Right hindlimb (tissue), 1 donor: ENCODE results near the gene S100A1.
"Not testable (repeated sequence)": the region's sequence is repeated elsewhere in the genome, so short reads cannot be mapped to it uniquely, and the experiment has no call there.

Experiments used
- DNase-seq: peaks from one replicate; pipeline ENCODE4 v3.0.0-alpha.2; 2018

S100A1 gene

DNA sequence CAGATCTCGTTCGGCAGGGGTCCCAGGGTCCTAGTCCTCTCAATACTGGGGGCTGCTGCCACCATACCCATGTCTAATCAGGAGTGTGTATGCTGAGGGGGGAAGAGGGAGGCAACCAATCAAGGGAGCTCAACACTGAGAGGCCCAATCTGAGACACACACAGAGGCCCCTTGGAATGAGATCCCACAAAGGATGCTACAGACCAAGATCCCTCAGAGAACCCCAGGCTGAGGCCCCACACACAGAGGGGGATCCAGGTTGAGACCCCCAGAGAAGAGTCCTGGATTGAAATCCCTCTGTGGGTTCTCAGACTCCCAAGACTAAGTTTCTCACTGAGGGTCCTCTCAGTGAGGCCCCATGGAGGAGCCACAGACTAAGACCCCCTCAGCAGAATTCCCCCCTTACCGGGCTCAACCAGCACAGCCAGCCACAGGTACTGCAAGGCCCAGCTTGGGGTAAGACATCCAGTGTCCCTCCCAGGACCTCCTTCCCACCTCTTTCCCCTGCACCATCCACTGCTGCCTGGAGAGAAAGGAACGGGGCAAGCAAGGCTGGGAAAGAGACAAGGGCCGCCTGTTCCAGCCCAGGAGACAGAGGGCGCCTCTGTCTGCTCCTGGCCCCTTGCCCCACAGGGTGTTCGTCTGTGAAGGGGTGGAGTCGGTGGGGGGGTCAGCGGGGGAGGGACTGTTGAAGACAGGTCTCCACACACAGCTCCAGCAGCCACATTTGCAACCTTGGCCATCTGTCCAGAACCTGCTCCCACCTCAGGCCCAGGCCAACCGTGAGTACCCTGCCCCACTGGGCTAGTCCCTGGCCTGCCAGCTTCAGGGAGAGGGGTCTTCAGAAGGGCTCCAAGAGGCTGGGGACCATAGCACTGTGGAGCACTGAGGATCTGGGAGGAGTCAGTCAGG lies at the start of gene S100A1:
Gene S100A1 (plus strand): TSS at position 720 of the 912 bp plus-strand sequence. CDS start 2,088 bp downstream, outside the sequence.
- DNase-seq, result peak; percentile 55

DNA sequence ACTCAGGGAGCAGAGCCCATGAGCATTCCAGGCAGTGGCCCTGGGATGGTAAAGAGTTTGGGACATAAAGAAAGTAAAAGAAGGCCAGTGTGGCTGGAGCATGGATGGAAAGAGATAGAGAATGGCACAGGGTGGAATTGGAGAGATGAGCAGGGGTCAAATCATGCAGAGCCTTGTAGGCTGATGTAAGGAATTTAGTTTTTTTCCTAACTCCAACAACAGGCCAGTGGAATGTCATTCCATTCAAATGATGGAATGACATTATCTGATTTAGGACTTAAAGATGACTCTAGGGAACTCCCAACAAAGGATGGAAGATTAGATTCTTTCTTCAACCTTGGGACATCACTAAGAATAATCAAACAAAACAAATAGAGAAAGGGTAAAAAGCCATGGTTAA lies 49.7 kb upstream of the S100A1 start:
- no peak for DNase-seq

DNA sequence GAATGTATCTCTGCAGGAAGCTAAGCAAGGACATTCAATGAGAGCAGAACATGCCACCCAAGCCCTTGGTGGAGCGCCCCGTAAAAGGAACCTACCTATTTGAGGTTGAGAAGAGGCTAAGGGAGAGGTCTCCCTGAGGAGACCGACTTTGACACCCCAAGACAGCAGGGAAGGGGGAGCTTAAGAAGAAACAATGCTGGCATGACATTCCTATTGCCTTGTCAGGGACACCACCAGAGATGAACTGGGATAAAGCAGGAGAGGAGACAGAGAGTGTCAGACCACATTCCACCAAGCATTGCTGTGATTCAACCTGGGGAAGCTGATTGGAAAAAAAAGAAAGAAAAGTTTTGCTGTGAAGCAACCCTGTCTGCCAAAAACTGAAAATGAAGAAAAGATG lies 49.3 kb upstream of the S100A1 start:
- DNase-seq, result no peak

DNA sequence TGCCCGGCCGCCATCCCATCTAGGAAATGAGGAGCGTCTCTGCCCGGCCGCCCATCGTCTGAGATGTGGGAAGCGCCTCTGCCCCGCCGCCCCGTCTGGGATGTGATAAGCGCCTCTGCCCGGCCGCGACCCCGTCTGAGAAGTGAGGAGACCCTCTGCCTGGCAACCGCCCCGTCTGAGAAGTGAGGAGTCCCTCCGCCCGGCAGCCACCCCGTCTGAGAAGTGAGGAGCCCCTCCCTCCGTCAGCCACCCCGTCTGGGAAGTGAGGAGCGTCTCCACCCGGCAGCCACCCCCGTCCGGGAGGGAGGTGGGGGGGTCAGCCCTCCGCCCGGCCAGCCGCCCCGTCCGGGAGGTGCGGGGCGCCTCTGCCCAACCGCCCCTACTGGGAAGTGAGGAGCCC lies 45.4 kb upstream of the S100A1 start:
- not testable (repeated sequence) for DNase-seq

DNA sequence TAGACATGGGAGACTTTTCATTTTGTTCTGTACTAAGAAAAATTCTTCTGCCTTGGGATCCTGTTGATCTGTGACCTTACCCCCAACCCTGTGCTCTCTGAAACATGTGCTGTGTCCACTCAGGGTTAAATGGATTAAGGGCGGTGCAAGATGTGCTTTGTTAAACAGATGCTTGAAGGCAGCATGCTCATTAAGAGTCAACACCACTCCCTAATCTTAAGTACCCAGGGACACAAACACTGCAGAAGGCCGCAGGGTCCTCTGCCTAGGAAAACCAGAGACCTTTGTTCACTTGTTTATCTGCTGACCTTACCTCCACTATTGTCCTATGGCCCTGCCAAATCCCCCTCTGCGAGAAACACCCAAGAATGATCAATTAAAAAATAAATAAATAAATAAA lies 44.7 kb upstream of the S100A1 start:
- DNase-seq, result not testable (repeated sequence)

DNA sequence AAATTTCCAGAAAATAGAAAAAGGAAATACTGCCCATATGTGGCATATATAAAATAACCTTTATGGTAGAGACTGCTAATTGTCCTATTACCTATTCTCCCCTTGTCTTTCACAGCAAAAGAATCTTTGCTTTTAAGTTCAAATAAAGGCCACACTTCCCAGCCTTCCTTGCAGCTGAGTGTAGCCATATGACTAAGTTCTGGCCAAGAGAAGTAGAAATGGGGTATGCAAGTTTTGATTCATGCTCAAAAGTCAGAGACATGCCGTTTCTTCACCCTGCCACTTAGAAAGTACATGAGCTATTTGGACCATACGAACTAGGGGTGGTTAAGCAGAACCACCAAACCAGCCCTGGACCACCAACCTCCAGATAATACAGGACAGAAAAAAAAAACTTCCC lies 44.3 kb upstream of the S100A1 start:
- DNase-seq, result no peak

DNA sequence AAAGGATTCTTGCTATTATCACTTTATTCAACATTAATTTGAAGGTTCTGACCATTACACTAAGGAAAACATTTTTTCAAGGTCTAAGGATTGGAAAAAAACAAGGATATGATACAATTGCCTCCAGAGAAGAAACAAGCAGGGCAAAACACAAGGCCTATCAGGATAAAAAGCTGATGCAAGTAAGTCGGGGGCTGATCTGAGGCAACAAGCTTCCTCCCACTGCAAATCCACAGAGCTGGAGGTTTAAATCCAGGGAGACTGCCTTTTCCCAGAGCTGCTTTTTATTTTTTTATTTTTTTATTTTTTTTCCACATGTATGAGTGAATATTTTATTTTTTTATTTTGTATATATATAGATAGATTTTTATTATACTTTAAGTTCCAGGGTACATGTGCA lies 43.2 kb upstream of the S100A1 start:
- DNase-seq, result no peak

DNA sequence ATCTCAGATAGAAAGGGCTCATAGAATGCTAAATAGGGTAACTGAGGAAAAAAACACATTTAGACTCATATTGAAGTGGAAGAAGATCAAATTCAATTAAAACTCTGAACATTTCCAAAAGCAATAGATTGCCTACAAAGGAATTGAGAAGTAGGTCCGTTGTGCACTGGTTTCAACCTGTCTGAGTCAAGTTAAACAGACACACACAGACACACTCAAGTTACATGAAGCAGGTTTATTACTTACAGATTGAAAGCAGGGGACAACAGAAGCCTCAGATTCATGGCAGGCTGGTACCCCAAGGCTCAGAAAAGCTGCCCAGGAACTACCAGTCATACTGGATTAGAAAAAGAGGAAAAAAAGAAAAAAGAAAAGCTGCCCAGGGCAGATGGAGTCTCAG lies 41.9 kb upstream of the S100A1 start:
- no peak for DNase-seq

DNA sequence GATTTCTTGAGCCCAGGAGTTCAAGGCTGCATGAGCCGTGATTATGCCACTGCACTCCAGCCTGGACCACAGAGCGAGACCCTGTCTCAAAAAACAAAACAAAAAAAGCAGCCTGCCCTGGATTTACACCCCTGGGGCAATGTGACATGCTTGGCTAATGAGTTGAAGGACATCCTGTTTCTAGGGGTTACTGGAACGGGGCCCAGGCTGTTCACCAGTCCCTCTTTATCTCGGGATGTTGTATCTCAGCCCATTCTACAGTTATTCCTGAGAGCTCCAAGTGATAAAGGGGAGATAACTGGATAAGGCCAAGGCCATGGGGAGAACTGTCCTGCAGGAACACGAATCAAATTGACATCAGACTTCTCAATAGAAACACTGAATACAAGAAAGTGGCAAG lies 40.9 kb upstream of the S100A1 start:
- DNase-seq, result no peak

DNA sequence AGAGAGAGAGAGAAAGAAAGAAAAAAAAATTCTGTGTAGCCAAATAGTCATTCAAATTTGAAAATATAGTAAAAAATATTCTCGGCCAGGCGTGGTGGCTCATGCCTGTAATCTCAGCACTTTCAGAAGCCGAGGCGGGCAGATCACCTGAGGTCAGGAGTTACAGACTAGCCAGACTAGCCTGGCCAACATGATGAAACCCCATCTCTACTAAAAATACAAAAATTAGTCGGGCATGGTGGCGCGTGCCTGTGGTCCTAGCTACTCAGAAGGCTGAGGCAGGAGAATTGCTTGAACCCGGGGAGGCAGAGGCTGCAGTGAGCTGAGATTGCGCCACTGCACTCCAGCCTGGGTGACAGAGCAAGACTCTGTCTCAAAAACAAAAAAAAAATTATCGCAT lies 40.2 kb upstream of the S100A1 start:
- not testable (repeated sequence) for DNase-seq

DNA sequence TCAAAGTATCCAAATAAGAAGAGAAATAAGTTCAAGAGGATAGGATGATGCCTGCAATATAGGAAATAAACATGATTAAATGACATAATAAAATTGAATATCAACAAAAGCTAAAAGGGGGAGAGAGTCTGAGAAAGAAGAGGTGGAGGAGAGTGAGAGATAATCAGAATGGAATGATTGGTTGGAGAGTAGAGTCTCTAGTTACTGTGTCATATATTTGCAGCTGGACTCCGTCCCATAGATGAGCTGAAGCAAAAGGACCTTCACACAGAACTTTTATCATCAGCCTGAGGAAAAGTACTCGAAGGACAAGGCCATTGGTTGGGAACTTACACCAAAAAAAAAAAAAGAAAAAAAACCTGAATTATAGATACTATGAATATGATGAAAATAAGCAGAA lies 39.8 kb upstream of the S100A1 start:
- DNase-seq, result no peak

DNA sequence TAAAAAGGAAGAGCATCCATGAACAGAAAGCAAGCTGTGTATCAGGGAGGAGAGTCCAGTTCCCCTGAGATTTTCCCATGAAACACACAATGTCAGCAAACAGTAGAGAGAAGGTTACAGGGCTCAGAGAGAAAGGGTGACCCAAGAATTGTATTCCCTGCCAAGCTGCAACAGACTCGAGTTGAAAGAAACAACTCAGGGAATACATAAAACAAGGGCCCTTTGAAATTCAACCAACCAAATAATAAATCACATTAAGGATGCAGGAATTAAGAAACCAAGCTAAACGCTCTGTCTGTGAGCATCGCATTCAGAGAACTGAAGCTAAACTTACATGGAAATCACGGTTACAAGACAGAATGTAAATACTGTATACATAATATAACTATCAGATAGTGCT lies 35.5 kb upstream of the S100A1 start:
- DNase-seq, result no peak

DNA sequence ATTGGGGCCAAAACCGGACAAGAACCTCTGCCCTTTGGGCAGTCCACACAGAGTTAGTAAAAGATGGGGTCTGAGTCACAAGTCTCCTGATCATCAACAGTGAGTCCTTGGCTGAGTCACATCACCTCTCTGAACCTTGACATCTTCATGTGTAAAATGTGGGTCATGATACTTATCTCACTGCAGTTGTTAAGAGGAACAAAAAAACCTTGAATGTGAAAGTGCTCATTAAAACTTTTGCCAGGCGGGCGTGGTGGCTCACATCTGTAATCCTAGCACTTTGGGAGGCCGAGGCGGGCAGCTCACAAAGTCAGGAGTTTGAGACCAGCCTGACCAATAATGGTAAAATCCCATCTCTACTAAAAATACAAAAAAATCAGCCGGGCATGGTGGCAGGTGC lies 31.0 kb upstream of the S100A1 start:
- no peak for DNase-seq

DNA sequence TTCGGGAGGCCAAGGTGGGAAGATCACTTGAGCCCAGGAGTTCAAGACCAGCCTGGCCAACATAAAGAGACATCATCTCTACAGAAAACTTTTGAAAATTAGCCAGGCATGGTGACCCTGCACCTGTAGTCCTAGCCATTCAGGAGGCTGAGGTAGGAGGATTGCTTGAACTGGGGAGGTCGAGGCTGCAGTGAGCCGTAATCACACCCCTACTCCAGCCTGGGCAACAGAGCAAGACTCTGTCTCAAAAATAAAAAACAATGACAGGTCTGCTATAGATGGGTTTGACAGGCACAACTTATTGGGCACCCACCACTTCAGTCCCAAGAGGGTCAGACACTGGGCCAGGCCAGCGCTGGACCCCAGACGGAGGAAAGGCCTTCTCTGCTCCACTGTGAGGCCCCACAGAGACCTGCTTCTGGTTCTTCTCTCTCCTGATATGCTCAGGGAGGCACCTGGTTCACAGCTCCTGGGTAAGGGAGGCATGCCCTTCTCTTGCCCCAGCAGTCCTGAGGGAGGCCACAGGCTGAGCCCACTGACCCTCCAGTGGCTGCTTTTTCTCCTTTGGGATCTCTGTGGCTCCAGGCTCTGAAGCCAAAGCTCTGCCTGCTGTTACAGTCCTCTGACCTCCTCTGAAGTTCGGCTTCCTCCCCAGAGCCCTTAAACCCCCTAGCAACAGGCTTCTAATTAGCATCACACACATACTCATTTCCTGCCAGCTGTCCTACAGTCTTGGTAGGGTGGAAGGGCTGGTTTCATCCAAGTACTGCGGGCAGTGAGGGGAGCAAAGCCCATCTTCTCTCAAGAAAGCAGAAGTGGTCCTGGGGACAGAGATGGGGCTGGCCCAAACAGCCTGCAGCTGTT lies 29.7 kb upstream of the S100A1 start:
- DNase-seq, result peak; percentile 59

DNA sequence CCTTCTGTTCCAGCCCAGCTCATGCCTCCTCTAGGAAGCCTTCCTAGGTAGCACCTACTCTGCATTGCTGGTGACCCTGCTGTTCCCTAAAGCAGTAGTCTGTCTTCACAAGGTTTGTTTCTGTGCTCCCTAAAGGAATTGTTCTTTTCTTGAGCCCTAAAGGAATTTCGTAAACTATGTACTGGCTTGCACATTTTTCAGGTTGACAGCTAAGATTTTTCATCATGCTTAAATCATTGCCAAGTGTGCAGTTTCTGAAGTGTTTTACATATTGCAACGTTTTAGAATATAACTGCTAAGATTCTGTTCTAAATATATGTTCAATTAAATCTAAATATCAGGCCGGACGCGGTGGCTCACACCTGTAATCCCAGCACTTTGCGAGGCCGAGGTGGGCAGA lies 28.4 kb upstream of the S100A1 start:
- no peak for DNase-seq

DNA sequence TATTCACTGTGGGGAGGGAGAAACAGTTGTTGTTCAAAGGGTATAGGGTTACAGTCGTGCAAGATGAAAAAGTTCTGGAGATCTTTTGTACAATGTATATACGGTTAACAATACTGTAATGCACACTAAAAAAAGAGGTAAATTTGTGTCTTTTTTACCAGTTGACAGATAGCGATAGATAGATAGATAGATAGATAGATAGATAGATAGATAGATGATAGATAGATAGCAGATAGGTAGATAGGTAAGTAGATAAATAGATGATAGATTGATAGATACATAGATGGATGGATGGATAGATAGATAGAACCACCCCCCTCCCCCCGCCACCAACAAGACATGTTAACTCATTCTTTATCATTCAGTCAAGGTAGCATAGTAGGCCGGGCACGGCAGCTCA lies 25.5 kb upstream of the S100A1 start:
- no peak for DNase-seq

DNA sequence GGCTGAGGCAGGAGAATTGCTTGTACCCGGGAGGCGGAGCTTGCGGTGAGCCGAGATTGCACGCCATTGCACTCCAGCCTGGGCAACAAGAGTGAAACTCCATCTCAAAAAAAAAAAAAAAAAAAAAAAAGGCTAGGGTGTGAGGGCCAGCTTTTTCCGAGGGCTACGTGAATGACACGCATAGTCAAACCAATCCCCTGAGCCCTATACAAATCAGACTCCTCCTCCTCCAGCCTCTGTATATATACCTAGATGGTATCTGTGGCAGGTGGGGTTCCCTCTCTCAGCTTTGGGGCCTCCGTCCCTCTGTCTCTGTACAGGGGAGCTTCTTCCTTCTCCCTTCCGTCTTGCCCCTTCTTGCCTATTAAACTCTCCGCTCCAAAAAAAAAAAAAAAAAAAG lies 22.0 kb upstream of the S100A1 start:
- no peak for DNase-seq

DNA sequence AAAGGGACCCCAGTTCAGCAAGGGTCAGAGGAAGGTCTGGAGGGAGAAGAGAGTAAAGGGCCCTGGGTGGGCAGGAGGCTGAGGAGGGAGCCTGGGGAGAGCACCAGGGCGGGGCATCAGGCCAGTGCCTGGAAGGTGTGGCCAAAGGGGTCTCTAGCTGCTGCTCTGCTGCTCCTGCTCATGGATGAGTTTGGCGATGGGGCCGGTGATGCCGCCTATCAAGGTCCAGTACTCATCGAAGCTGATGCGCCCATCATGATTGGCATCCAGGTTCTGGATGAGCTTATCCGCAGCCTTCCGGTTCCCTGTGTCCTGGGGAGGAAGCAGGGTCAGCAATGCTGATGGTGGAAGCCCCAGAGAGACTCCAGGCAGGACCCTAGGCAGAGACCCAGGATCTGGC lies 20.9 kb upstream of the S100A1 start:
- DNase-seq, result no peak

DNA sequence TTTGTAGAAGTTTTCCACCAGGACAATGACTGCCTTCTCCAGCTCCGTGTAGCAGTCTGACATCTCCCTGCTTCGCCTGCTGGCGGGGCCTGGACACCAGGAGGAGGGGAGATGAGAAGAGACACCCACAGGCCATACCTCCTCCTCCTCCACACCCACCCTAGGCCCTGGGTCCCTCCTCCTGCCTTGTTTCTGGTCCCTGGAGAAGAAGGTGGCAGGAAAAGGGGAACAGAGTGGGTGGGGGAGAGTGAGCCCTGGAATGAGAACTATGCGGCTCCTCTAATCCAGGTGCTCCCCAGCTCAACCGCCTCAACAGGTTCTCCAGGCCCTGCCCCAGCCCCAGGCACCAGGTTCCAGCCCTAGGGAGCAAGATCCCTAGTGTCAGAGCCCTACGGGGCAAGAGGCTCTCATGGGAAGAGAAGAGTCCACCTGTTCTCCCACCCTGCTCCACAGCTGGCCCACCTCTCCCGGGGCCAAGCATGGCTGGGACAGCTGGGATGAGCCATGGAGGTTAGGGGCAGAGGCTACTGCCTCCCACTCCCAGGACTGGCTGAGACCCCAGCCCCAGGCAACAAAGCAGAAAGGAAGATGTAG lies 20.0 kb upstream of the S100A1 start:
- no peak for DNase-seq

DNA sequence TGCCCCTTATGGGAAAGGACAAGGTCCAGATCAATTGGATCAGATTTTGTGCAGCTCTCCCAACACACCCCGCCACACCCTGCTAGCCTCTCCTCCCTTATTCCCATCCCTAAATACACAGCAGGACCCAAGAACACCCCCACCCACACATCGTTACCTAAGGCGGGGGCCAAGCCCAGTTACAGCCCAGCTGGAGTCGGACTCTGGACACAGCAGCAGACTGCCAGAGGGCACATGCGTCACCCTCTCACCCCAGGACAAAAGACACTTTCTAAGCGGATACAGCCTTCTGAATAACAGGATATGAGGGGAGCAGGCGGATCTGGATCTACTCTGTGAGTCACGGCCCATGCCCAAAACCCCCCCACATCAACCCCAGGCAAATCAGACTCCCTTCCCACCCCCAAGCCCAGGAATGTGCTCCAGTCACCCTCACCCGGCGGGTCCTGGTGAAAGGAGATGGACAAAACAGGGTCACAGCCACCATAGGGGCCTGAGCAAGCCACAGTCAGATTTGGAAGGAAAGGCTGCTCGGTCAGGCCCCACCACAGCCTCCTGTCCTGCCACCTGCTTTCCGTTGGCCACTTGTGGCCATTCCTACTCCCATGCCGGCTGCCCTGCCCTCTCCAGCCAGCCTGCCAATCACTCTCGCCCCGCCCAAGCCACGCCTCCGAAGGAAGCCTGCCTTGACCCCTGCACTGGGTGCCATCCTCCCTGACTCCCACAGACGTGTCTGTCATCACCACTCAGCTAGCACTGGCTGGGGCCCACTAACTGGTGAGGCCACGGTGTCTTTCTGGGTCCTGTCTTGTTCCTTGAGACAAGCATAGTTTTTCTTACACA lies 19.3 kb upstream of the S100A1 start:
- peak; percentile 44 for DNase-seq

DNA sequence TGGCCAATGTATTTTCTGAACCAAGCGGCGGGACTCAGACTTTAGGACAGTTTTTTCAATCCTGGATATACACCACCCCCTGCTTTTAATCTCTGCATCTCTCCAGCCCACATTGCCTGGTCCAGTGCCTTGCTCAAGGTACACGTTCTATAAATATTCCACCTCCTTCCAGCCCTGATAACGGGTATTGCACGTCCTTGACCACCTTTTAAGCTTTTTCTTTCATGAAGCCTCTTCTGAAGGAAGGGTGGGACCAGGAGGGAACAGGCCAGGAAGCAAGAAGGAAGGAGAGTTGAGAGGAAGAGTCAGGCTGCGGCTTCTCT lies 18.7 kb upstream of the S100A1 start:
- DNase-seq, result no peak

DNA sequence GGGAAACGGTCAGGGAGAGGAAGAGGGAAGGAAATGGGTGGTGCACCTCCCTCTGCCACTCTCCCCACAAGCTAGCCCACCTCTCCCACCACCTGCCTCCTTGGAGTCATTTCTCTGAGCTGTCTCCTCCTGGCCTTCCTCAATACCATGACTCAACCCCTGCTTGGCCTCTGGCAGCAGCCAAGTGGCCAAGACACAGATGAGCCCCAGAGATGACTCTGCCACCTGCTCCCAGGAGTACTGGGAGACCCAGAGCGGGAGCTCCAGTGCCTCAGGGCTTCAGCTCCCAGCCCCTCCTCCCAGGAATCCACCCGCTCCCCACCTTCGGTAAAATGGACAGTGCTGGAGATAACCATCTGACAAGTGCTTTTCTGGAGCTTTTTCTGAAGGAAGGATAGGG lies 17.9 kb upstream of the S100A1 start:
- no peak for DNase-seq

DNA sequence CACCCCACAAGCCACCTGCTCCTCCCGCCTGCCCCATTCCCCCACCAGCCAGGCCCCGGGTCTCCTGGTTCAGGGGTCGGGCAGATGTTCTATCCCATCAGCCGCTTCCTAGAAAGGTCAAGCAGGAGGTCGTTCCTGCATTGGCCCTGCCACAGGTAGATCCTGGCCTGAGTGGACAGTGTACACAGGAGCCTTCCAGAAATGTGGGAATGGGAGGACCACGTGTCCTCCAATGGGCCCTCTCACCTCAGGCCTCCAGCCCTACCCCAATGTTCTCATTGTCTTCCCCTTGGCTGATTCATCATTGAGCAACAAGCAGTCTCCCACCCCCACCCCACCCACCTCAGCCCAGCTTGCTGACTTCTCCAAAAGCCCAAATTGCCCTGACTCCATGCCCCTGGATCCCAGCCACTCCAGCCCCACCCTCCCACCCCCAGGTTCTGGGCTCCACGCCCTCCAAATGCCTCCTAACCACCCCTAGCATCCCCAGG lies 17.4 kb upstream of the S100A1 start:
- no peak for DNase-seq
